ENCODE data around the gene PIH1D2. TPM values are rescaled to one million over a fixed set of nuclear protein-coding genes. Genes with fewer than 3 reads are reported as not detected.
A peak's percentile ranks its signal among the peaks of the same experiment; 100 is the strongest.
"Not testable (repeated sequence)": the region's sequence is repeated elsewhere in the genome, so short reads cannot be mapped to it uniquely, and the experiment has no call there.

Gene PIH1D2
- total RNA-seq, 1 experiment from 2014 or later: 2.0 TPM

GRCh38 chr11:112057170-112057569 is 16.6 kb downstream of the PIH1D2 start:
- DNase-seq (ENCODE audit: low read depth): no peak

- no peak for DNase-seq (ENCODE audit: low read depth)
Observed at GRCh38 chr11:112051768-112052167, 22.0 kb downstream of the PIH1D2 start.

- DNase-seq (ENCODE audit: low read depth): no peak
Observed at GRCh38 chr11:112050721-112051120, 23.1 kb downstream of the PIH1D2 start.

- no peak for DNase-seq (ENCODE audit: low read depth)
Observed at GRCh38 chr11:112049777-112050176, 24.0 kb downstream of the PIH1D2 start.

DNA sequence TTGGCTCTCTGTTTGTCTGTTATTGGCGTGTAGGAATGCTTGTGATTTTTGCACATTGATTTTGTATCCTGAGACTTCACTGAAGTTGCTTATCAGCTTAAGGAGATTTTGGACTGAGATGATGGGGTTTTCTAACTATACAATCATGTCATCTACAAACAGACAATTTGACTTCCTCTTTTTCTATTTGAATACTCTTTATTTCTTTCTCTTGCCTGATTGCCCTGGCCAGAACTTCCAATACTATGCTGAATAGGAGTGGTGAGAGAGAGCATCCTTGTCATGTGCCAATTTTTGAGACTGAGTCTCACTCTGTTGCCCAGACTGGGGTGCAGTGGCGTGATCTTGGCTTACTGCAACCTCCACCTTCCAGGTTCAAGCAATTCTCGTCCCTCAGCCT is 25.6 kb downstream of the PIH1D2 start:
- not testable (repeated sequence) for DNase-seq (ENCODE audit: low read depth)

DNA sequence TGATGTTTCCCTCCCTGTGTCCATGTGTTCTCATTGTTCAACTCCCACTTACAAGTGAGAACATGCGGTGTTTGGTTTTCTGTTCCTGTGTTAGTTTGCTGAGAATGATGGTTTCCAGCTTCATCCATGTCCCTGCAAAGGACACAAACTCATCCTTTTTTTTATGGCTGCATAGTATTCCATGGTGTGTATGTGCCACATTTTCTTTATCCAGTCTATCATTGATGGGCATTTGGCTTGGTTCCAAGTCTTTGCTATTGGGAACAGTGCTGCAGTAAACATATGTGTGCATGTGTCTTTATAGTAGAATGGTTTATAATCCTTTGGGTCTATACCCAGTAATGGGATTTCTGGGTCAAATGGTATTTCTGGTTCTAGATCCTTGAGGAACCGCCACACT is 27.2 kb downstream of the PIH1D2 start:
- not testable (repeated sequence) for DNase-seq (ENCODE audit: low read depth)

DNA sequence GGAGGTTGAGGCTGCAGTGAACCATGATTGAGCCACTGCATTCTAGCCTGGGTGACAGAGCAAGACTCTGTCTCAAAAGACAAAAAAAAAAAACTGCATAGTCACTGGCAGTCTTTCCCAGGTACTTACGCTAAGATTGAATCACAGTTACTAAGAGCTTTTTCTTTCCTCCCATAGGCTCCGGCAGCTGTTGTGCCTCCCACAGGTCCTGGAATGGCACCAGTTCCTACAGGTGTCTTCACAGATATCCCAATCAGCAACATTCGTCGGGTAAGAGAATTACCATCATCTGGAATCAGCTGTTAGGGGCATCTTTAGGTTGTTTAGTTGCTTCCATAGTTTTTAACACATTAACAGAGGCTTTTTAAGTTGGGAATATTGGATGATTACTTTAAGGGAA is 28.9 kb downstream of the PIH1D2 start:
- DNase-seq (ENCODE audit: low read depth): no peak

DNA sequence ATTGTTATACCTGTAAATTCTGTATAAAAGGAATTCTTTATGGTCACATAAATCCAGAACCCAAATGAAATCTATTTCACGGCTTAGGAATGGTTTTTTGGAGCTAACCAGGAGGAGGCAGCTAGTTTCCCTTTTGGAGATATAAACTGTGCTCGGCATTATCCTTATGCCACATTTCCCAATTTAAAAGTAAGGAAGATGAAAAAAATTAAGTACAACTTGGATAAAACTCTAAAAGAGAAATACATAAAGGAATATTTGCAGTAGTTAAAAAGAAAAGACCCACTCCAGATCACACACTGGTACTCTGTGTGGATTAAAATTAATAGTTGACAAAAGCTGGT is 30.9 kb downstream of the PIH1D2 start:
- DNase-seq (ENCODE audit: low read depth): no peak

GRCh38 chr11:112042161-112042960 is 31.5 kb downstream of the PIH1D2 start:
- DNase-seq (ENCODE audit: low read depth): peak; percentile 11

DNA sequence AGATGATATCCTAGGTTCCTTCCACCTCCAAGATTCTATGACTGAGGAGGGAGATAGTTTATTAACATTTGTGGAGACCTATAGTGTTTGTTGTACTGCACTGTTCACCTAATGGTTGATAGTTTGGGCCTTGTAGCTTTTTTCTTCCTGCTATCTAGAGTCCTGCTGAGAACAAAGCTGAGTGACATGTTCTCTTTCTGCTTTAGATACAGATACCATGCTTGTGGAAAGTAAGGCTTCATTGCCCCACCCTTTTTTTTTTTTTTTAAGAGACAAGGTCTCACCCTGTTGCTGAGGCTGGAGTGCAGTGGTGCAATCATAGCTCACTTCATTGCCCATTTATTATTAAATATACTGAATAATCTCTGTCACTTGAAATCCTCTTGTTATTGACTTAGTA is 36.3 kb downstream of the PIH1D2 start:
- no peak for DNase-seq (ENCODE audit: low read depth)

DNA sequence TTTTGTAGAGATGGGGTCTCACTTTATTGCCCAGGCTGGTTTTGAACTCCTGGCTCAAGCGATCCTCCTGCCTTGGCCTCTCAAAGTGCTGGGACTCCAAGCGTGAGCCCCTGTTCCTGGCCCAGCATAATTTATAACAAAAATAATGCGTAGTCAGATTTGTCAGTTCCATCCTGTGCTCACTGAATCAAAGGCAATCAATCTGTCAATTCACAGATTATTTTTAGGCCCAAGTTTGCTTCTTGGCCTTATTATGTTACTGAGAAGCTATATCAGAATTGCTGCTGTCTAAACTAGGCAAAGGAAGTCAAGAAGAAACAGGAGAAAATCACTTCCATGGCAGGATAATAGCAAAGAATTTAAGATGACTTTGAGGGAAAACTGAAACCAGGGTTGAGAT is 39.9 kb downstream of the PIH1D2 start:
- DNase-seq (ENCODE audit: low read depth): no peak

DNA sequence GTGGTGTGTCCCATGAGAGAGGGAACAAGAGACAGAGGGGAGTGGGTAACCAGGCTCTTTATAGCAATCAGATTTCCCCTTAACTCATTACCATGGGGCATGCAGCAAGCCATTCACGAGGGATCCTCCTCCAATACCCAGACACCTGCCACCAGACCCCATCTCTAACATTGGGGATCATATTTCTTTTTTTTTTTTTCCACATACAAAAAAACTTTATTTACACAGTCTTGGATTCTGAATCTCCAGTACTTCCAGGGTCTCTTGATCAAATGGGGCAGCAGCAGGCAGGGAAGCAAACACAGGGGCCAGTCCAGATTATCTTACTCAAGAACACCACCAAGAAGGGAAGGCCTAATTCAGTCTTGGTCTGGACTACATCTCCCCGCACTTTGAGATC is 44.4 kb downstream of the PIH1D2 start:
- no peak for DNase-seq (ENCODE audit: low read depth)

DNA sequence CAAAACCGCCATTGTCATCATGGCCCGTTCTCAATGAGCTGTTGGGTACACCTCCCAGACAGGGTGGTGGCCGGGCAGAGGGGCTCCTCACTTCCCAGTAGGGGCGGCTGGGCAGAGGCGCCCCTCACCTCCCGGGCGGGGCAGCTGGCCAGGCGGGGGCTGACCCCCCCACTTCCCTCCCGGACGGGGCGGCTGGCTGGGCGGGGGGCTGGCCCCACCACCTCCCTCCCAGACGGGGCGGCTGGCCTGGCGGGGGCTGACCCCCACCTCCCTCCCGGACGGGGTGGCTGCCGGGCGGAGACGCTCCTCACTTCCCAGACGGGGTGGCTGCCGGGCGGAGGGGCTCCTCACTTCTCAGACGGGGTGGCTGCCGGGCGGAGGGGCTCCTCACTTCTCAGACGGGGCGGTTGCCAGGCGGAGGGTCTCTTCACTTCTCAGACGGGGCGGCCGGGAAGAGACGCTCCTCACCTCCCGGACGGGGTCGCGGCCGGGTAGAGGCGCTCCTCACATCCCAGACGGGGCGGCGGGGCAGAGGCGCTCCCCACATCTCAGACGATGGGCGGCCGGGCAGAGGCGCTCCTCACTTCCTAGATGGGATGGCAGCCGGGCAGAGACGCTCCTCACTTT is 46.9 kb downstream of the PIH1D2 start:
- not testable (repeated sequence) for DNase-seq (ENCODE audit: low read depth)

- peak; percentile 18 for DNase-seq (ENCODE audit: low read depth)
Observed at GRCh38 chr11:112025707-112026106, 48.1 kb downstream of the PIH1D2 start.

DNA sequence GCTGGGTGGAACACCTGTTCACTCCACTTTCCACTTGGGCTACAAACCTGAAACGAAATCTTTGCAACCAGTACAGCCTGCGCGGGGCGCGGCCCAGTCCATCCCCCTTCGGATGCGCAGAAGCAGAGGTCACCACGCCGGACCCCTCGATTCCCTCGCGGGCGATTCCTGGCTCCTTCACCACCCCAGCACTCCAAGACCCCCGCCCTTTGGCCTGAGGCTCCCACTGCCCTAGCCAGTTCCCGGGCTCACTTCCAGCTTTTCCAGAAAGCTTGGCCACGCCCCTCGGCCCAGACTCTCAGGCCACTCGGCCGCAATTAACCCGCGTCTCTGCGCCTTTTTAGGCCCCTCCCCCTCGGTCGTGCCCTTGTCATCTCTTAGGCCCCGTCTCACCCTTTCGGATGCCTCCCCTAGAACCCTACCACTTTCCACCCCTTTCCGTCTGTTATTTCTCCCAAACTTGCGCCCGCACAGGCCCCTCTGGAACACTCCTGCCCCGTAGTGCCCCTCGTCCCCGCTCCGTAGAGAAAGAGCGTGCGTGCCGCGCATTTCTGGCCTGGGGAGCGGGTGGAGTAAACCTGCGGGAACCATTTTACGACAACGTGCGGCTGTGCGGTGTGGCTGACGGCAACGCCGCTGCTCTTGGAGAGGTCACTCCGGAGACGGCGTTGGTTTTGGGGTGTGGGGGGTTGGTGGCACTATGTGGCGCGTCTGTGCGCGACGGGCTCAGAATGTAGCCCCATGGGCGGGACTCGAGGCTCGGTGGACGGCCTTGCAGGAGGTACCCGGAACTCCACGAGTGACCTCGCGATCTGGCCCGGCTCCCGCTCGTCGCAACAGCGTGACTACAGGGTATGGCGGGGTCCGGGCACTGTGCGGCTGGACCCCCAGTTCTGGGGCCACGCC is 48.8 kb downstream of the PIH1D2 start, which contains the start of gene DLAT:
DLAT (plus strand) TSS at position 636 of the 906 bp plus-strand sequence; CDS start at position 701, 65 bp downstream.
- peak; percentile 81 for DNase-seq (ENCODE audit: low read depth)

GRCh38 chr11:112024178-112024772 is 49.5 kb downstream of the PIH1D2 start:
- no peak for DNase-seq (ENCODE audit: low read depth)

- DNase-seq (ENCODE audit: low read depth): no peak
Observed at GRCh38 chr11:112023104-112023503, 50.7 kb downstream of the PIH1D2 start.

DNA sequence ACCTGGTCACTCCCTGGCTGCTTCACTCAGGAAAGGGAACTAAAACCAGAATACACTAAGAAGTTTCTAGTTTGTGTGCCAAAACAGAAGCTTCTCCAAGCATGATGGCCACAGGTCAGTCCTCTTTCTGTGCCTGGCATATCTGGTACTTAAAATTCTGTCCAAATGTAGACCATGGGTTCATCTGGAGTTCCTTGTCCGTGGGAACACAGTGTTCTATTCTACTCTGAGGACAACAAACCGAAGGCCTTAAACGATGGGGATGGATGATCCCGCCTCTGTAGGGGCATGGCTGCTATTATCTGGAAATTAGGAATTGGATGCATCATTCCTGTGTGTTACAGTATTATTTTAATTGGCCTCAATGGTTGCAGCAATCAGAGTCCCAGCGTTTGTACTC is 54.8 kb downstream of the PIH1D2 start:
- DNase-seq (ENCODE audit: low read depth): no peak
